AG08396 (cell line): ENCODE results near the gene SETBP1.

Source experiments
- DNase-seq: peaks from one replicate; pipeline ENCODE4 v3.0.0; 2012; ENCODE audit warnings: low spot score, mixed read lengths

Gene SETBP1

DNA sequence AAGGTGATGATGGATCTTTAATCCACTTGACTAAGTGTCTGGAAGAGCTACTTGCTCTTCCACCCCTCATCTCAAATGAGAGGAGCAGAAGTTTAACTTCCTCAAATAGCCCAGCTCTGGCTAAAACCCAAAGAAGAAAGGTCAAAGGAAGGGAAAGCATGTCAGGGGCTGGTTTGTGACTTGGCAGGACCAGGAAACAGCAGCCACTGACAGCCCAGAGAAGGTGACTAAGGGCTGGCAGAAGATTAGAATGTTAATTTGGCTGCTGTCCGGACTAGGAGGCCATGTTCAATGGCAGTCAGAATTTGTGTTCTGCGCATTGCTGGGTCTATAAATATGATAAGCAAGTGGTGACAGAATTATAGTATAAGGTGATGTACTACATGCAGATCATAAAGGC, 386.2 kb downstream of the SETBP1 start:
- peak; percentile 29 for DNase-seq

DNA sequence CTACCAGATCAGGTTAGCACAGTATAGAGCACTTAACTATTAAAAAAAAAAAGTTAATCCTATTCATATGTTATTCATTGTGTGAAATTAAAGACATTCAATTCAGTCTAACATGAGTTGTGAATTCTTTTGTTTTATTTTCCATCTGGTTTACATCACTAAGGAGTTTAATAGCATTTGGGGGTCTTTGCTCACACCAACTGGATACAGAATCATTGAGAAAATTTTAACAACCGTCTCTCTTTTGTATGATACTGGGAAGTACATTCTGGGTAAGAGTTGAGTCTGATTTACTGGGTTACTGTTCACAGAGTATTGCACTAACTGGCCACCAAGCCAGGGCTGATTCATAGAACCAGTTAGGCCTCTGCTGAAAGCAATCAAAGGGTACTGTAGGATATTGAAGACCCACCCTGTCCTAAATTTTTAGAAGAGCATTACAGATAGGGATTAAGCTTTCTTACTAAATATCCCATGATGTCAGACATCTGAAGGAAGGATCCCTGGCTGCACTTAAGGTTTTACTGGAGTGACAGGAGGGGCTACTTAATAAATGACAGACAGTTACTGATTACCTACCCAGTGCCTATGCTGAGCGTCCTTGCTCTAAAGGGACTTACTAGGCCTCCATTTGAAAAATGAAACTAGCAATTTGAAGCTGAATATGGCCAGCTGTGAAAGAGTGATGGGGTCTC, 387.9 kb downstream of the SETBP1 start:
- no peak for DNase-seq

DNA sequence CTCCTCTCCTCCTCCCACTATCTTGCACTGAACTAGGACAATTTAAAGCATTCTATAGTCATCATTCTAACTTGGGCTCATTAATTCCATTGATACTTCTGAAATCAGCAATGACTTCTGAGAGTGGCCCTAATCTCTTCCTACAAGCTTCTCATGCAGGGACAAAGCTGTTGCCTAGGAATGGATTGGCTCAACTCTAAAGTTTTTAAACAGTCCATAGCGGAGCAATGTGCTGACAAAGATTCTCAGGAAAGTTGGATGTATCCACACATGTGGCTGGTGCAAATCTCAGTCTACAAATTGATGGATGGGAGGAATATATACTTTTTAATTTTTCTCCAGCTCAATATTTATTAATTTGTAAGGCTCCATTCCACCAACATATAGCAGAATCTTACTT, 388.9 kb downstream of the SETBP1 start:
- no peak for DNase-seq

DNA sequence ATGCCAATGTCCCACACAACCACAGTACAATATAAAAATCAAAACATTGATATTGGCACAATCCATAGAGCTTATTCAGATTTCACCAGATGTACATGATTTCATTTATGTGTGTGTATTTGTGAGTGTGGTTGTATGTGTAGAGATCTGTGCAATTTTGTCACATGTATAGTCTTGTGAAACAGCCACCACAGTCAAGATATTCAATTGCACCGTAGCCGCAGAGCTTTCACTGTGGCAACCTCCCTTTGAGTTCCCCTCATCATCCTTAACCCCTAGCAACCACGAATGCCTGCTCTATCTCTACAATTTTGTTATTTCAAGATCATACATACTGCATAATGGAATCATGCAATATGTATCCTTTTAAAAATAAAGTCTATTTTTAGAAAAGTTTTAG, 391.3 kb downstream of the SETBP1 start:
- no peak for DNase-seq

DNA sequence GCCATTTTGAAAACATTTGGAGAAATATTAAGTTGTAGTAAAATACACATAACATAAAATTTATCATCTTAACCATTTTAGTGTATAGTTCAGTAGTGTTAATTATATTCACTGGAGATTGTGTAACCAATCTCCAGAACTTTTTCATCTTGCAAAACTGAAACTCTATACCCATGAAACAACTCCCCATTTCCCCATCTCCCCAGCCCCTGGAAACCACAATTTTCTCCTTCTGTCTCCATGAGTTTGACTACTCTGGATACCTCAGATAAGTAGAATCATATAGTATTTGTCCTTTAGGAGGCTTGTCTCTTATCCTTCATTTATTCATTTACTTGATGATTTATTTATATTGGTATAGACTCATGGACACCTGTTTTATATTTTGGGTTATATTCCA, 392.9 kb downstream of the SETBP1 start:
- no peak for DNase-seq

DNA sequence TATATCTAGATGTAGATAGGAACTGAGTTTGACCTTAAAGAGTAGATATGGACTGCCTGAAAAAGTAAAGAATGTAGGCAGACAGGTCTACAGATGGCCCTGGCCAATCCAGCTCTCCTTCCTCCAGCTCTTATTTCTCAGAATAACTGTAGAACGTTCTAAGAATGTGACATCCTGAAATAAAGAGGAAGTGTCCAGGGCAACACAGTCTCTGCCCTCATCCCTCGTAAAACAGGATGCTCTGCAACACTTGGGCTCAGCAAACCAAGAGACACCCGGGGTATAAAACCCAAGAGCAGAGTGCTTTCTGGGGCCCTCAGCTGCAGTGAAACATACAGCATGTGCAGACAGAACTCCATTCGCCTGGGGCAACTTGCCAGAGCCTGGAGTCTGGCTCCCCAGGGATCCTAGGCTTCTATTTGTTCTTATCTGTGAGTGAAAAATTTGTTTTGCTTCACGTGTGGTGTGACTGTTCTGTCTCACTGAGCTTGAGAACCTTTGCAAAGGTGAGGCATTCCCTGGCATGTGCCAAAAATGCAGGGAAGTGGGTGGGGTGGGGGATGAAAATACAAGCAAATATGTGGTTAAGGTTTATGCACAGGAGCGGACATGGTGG, 401.0 kb downstream of the SETBP1 start:
- DNase-seq = no peak

DNA sequence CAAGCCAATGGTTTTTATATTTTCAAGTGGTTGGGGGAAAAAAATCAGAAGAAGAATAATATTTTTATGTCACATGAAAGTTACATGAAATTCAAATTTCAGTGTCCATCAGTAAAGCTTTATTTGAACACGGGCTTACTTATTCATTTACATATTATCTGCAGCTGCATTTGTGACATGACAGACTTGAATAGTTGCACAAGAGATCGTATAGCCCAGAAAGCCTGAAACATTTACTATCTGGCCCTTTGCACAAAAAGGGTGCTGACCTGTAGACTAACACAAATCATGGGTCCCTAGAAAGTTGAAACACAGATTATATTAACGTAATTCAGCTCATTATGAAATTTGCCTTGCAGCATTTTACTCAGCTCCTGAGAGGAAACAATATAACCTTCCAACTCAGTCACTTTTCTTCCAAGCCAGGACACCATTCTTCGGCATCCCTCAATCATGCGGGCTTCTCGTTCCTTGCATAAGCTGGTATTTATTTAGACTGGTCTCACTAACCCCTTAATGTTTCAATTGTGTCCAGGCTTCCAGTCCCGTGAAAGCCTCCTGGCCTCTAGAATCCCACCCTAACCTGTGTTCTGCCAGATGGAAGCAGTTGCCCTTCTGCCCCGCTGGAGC, 402.7 kb downstream of the SETBP1 start:
- no peak for DNase-seq

DNA sequence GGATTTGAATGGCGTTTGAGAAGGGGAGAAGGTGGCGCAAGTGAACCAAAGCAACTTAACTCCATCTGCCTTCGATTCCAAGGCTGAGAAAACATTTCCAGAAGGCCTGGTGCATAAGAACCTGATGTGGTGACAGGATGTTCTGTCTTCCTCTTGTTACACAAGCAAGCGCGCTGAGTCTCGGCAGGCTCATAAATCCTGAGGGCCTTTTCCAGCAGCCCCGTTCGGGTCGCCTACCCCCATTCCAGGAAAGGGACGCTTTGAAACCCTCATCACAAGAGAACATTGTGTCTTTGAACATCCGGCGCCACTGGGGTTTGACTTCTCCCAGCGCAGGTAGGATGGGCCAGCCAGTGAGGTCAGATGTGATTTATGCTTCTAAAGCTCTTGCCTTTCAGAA, 403.5 kb downstream of the SETBP1 start:
- DNase-seq = no peak

DNA sequence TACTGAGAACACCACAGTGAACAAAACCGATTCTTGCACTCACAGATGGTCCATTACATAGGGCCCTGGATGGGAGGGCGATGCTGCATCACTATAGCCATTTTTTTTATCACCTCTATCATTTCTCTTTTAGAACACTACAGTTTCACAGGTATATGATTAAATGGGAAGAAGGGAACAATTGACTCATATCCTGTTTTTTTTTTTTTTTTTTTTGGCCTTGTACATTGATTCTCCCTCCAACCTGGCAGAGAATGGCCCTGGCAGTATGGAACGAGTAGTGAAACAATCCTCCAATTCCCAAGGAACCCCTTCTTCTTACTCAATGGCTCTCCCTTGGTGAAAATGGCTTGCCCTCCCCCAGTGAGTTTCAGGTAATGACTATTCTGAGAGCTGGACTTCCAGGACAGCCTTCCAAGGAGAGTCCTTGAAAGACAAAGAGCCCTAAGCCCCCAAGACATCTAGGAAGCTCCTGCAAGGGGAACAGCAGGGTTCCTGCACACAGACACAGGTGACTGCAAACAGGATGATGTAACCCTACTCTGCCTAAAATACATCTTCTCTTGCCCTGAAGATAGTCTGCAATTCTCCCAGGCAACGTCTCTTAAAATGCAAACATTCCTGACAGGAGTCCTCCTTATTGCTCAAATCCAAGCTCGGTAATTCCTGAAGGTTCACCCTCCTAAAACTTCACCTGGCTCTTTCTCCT, 405.4 kb downstream of the SETBP1 start:
- no peak for DNase-seq

DNA sequence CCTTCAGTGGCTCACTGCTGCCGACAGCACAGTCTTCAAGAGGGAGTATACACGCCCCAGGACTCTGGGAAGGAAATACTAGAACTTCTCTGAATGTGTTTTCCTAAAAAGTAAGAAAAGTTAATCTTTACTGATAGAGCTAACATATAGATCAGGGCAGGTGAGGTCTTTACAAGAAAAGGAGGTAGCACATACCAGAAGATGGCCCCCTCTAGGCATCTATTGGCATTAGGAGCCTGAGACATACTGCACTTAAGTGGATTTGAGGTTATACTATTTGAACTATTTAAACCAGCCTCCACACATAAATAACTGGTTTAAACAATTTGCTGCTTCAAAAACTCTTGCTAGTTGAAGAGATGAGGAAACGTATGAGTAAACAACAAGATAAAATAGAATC, 406.1 kb downstream of the SETBP1 start:
- DNase-seq = no peak

DNA sequence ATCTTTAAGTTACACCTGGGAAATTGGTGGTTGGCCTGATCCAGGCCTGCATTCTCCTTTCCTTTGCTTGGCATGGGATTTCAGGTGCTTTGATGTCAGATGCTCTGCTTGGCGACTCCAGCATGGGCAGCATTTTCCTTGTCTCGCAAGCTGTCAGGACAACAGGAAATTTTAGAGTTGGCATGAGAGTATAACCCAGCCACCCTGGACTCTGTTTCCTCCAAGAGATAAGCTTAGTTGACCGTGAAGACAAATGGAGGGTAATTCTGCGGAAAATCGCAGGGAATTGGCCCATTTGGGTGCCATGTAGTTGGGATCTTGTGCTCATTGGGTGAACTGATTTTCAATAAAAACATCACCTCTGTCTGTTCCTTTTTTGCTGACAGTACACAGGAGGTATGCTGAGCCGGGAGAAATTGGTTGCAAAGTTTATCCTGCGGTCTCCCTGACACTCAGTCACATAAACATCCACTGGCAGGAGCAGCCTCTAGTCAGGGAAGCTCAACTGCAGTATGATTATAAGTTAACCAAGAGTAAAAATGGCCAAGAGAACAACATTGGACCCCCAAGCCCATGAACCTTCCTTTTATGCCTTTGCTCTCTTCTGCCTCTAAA, 409.9 kb downstream of the SETBP1 start:
- peak; percentile 67 for DNase-seq

DNA sequence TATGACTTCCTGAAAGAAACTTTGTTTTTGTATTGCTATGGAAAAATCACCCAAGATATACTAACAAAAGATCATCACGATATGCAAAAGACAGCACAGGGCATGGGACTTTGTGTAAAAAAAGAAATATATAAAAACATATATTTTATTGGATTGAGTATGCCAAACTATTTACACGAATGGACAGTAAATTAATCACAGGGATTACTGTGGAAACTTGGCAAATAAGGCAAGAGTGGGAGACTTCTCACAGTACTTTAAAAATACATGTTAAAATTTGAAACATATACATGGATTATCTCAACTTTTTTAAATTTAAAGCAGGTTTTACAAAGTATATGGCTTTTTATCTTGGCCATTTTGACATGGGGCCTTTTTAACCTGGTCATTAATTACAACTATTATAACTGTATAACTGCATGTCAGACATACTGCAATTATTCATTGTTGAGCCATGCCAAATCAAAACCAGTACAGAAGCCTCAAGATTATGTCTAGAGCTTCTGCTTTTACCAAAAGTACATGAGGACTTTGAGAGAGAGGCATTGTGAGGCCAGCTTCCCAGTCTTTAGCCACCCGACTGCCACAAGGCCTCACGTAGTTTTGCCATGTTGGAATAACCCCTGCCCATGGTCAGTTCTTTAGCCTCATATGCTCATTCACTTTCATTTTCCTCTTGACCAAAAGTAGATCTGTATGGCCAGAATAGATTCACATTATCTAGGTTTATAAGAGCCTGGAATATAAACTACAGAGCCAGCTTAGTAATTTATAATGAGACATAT, 419.8 kb downstream of the SETBP1 start:
- no peak for DNase-seq

DNA sequence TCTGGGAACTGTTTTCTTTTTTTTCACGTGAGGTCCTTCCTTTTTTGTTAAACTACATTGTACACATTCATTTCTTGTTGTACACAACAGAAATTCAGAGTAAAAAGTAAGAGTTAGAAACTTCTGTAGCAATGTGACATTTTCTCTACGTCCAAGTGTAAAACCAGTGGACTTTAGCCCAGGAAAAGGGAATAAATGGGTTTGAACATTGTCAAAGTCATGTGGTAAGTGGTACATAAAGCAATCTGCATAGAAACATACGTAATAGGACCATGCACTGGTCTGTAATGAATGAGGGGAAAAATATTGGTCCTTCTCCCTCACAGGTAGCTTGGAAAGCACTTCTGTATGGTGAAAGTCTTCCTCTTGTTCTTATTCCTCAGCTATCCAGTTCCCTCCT, 421.4 kb downstream of the SETBP1 start:
- DNase-seq = no peak

DNA sequence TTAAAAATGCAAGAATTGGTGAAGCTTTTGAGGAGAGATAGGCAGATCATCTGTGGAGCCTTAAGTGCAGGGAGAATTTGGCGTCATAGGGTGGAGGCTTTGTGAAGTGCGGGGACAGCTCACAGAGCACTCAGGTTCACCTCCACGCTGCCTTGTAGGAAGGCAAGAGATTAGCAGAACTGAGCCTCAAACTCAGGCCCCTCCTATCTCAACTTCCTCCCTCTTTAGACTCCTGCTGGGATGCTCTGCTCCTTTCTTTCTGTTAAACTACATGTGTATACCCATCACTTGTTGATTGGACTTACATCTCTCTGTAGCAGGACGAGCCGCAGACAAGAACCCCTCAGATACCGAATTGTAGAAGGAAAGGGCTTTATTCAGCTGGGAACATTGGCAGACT, 422.2 kb downstream of the SETBP1 start:
- no peak for DNase-seq

DNA sequence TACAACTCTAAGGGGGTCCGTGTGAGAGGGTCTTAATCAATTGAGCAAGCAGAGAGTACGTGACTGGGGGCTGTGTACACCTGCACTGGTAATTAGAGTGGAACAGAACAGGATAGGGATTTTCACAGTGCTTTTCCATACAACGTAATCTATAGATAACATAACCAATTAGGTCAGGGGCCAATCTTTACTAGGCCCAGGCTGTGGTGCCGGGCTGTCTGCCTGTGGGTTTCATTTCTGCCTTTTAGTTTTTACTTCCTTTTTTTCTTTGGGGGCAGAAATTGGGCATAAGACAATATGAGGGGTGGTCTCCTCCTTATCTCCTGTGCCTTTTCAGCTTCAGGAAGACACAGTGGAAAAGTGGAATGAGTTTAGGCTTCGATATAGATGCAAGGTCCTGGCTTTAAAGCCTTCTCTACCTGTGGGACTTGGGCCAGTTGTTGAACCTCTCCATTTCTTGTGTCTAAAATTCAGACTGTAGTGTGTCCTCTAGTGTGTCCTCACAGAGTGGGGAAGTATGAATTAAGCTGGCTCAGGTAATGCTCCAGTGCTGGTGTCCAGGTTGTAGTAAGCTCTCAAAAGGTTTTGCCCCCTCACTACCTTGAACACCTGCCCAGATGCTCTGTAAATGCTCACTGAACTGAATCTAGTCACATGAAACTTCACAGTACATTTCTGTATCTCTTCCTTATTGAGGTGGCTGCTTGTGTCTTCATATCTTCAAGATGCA, 422.8 kb downstream of the SETBP1 start:
- DNase-seq = no peak

DNA sequence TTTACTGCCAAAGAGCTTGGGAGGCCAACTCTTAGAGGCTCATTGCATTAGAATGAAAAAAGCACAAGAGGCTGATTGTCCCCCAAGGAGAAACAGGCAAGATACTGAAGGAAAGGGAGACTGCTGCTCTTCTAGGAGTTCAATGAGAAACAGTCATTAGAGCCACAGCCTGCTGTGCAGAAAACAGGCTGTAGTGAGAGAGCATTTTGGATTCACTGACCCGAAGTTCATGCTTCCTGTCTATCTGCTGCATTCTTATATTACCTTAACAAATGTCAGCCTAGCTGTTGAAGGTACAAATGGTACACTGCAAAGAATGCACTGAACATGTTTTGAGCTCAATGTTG, 423.3 kb downstream of the SETBP1 start:
- no peak for DNase-seq

DNA sequence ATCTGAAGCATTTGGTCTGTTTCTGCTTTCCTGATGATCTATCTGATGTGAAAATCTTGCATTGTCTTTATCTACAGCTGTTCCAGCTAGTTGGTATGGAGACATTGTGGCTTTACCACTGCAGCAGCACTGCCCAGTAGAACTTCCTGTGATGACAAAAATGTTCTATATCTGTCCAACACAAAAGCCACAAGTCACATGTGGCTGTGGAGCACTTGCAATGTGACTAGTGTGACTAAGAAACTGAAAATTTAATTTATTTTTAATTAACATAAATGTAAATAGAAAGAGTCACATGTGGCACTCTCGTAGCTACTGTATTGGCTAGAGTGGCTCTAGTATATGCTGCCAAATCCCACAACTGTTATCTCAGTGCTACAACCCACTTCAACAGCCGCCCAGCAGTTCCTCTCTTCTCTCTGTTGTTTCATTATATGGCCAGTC, 425.7 kb downstream of the SETBP1 start:
- DNase-seq = no peak

DNA sequence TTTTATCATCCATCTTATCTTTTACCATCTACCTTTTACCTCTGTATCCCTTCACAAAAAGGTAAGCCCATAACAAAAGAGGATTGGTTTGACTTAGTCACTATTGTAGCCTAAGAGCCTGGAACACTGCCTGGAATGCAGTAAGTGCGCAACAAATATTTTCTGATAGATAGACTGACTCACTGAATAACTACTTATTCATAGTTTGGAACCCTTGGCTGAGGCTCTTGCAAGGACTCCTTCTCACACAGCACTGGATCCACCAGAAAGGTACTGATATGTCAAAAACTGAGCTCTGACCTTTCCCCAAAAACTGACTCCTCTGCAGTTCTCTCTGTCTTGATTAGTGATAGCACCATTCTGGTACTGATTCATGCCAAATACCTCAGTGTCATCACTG, 426.7 kb downstream of the SETBP1 start:
- peak; percentile 22 for DNase-seq

DNA sequence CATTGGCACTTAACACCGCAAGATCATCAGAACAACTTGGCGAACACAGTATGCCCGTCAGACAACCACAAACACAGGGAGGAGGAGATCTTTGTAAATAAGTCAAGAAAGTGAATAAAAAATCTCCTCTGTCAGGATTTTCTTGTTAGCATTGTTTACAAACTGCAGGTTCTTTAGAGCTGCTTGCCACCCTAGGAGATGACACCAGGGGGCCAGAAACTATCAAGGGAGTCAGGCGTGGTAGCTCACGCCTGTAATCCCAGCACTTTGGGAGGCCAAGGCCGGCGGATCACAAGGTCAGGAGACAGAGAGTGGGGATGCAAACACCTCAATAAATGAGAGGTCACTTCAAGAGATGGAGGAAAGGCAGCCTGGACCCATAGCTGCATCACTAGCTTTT, 428.1 kb downstream of the SETBP1 start:
- DNase-seq = no peak

DNA sequence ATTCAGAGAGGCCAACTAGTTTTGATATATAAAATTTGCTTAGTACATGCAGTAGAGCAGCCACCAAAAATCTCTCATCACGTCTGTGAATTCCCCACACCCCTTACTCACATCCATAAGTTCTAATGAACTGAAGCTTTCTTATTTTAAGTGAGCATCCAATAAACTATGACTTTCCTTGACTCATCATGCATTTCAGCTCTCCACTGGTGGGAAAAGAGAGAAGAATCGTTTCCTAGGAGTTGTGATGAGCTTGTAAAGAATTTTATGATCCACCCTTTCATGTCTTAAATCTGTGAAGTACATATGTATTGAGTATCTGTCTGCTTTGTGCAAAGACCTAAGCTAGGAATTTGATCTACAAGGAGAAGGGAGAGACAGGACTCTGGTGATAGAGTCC, 428.6 kb downstream of the SETBP1 start:
- DNase-seq = no peak

DNA sequence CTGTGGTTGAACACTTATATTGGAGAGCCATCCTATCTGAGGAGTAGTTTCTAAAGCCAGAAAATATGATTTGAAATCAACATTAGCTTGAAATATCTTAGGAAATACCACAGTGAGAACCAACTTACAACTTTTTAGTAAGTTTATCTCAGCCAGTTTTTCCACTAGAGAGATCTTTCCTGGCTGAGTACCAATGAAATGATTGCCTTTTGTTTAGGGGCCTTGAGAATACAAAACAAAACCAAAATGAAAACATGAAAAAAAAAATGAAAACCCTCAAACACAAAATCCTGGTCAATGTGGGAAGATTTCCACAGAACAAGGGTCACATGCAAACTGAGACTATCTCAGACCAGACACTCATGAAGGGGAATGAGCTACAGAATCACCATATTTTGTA, 429.0 kb downstream of the SETBP1 start:
- DNase-seq = no peak
